ENCODE results near the gene FBXW4.

The FBXW4 gene

GRCh38 chr10:101653536-101653935 lies 41.4 kb downstream of the FBXW4 start:
- H2BK120ac ChIP-seq (ENCODE audit: low read depth, low read length), result no peak overlapping the region
- H3K4me2 ChIP-seq (ENCODE audit: insufficient read depth, low read length, poor library complexity, severe bottlenecking), result no peak overlapping the region
- no peak overlapping the region for H2BK15ac ChIP-seq (ENCODE audit: low read length)
- no peak overlapping the region for H4K91ac ChIP-seq (ENCODE audit: low read depth, low read length, poor library complexity)
- H4K8ac ChIP-seq (ENCODE audit: low read depth, low read length), result no peak overlapping the region
- H2AFZ ChIP-seq (ENCODE audit: low read length), result no peak overlapping the region
- H3K14ac ChIP-seq (ENCODE audit: low read length), result no peak overlapping the region
- H3K9ac ChIP-seq (ENCODE audit: low read depth, low read length, poor library complexity), result no peak overlapping the region
- WGBS, 2 donors (ENCODE audit: extremely low coverage in 2 of 2, insufficient read length in 2 of 2, insufficient replicate concordance in 1 of 2), result no CpG with 5 or more reads among the region's 8 CpGs
- H3K9me3 ChIP-seq (replicated peaks in 1 of 2; ENCODE audit: control insufficient read depth in 2 of 2, insufficient read depth in 1 of 2, low read depth in 1 of 2, low read length in 2 of 2), result no peaks in the 10 kb centered on the region
- no peak overlapping the region for H3K23ac ChIP-seq (ENCODE audit: low read depth, low read length, poor library complexity)
- H3K4me3 ChIP-seq (ENCODE audit: low read length in 2 of 2), result no peak overlapping the region
- no peak overlapping the region for H2BK12ac ChIP-seq (ENCODE audit: low read length)
- H3K4me1 ChIP-seq (ENCODE audit: control insufficient read depth in 2 of 2, insufficient read depth in 1 of 2, low read depth in 1 of 2, low read length in 2 of 2), result peaks cover 16 to 38% of the 10 kb centered on the region in 2 donors
- no peak overlapping the region for H2AK5ac ChIP-seq (ENCODE audit: low read depth, low read length)
- peaks cover 0 to 83% (median 0%) of the 10 kb centered on the region in 3 experiments for H3K27me3 ChIP-seq (ENCODE audit: control insufficient read depth in 3 of 3, insufficient read depth in 3 of 3, low read depth in 1 of 3, low read length in 3 of 3)
- DNase-seq (ENCODE audit: low spot score), result no peak
- H2BK5ac ChIP-seq (ENCODE audit: low read length), result no peak overlapping the region
- no peaks in the 10 kb centered on the region for H3K79me1 ChIP-seq (ENCODE audit: low read depth, low read length)
- no peak overlapping the region for H3K4ac ChIP-seq (ENCODE audit: low read length)
- H3K36me3 ChIP-seq (replicated peaks in 1 of 2; ENCODE audit: control insufficient read depth in 2 of 2, insufficient read depth in 2 of 2, low read length in 2 of 2), result peaks cover 0 to 2% of the 10 kb centered on the region in 2 donors
- H3K27ac ChIP-seq (replicated peaks; ENCODE audit: low read length), result no peak overlapping the region
- H3K18ac ChIP-seq (ENCODE audit: low read length), result no peak overlapping the region

- peak overlapping the region; percentile 96 for H3K27ac ChIP-seq (replicated peaks; ENCODE audit: low read length)
Measured at GRCh38 chr10:101651336-101651735, 43.6 kb downstream of the FBXW4 start.

DNA sequence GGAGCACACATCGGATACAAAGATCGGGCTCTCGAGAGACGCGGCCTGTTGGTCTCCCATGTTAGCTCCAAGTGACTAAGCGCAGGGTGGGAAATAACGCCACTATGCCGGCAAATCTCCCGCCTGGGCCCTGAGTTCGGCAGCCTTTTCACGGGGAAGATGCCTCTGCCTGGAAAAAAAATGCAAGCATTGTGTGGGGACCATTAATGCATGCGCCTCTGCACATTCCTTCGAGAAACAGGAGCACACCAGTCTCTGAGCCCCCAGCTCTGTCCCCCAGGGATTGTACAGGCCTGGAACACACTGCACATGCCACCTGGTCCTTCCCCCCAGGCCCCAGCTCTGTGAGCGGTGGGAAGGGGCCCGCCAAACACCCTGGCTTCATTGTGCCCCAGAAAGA lies 44.1 kb downstream of the FBXW4 start:
- H3K9me3 ChIP-seq (replicated peaks in 1 of 2; ENCODE audit: control insufficient read depth in 2 of 2, insufficient read depth in 1 of 2, low read depth in 1 of 2, low read length in 2 of 2), result no peaks in the 10 kb centered on the region
- no peaks in the 10 kb centered on the region for H3K36me3 ChIP-seq (replicated peaks in 1 of 2; ENCODE audit: control insufficient read depth in 2 of 2, insufficient read depth in 2 of 2, low read length in 2 of 2)
- H3K18ac ChIP-seq (ENCODE audit: low read length), result peak overlapping the region; percentile 44
- WGBS, 2 donors (ENCODE audit: extremely low coverage in 2 of 2, insufficient read length in 2 of 2, insufficient replicate concordance in 1 of 2), result no CpG with 5 or more reads among the region's 15 CpGs
- no peak overlapping the region for H3K4ac ChIP-seq (ENCODE audit: low read length)
- H3K4me2 ChIP-seq (ENCODE audit: insufficient read depth, low read length, poor library complexity, severe bottlenecking), result no peak overlapping the region
- no peaks in the 10 kb centered on the region for H3K79me1 ChIP-seq (ENCODE audit: low read depth, low read length)
- no peak overlapping the region for H3K9ac ChIP-seq (ENCODE audit: low read depth, low read length, poor library complexity)
- H3K27me3 ChIP-seq (ENCODE audit: control insufficient read depth in 3 of 3, insufficient read depth in 3 of 3, low read depth in 1 of 3, low read length in 3 of 3), result peaks cover 0 to 88% (median 0%) of the 10 kb centered on the region in 3 experiments
- H2AFZ ChIP-seq (ENCODE audit: low read length), result peak overlapping the region; percentile 86
- H3K4me3 ChIP-seq (ENCODE audit: low read length in 2 of 2), result peak overlapping the region in 1 of 2 donors; percentile 18
- H2AK5ac ChIP-seq (ENCODE audit: low read depth, low read length), result peak overlapping the region; percentile 96
- H3K4me1 ChIP-seq (ENCODE audit: control insufficient read depth in 2 of 2, insufficient read depth in 1 of 2, low read depth in 1 of 2, low read length in 2 of 2), result peaks cover 16 to 37% of the 10 kb centered on the region in 2 donors
- H2BK12ac ChIP-seq (ENCODE audit: low read length), result peak overlapping the region; percentile 95
- peak; percentile 62 for DNase-seq (ENCODE audit: low spot score)
- no peak overlapping the region for H4K91ac ChIP-seq (ENCODE audit: low read depth, low read length, poor library complexity)
- H3K27ac ChIP-seq (replicated peaks; ENCODE audit: low read length), result peak overlapping the region; percentile 96
- peak overlapping the region; percentile 56 for H2BK120ac ChIP-seq (ENCODE audit: low read depth, low read length)
- H4K8ac ChIP-seq (ENCODE audit: low read depth, low read length), result no peak overlapping the region
- peak overlapping the region; percentile 1 for H2BK15ac ChIP-seq (ENCODE audit: low read length)
- H3K14ac ChIP-seq (ENCODE audit: low read length), result no peak overlapping the region
- H3K23ac ChIP-seq (ENCODE audit: low read depth, low read length, poor library complexity), result no peak overlapping the region
- peak overlapping the region; percentile 91 for H2BK5ac ChIP-seq (ENCODE audit: low read length)

More at GRCh38 chr10:101651336-101651735, 43.6 kb downstream of the FBXW4 start:
- Histone ChIP-seq H2BK12ac (ENCODE audit: low read length) (no peak overlapping the region), H3K18ac (ENCODE audit: low read length) (no peak overlapping the region), H3K79me1 (ENCODE audit: low read depth, low read length) (no peaks in the 10 kb centered on the region), H3K4me1 (ENCODE audit: control insufficient read depth in 2 of 2, insufficient read depth in 1 of 2, low read depth in 1 of 2, low read length in 2 of 2) (peaks cover 16 to 36% of the 10 kb centered on the region in 2 donors), H3K4me3 (ENCODE audit: low read length in 2 of 2) (no peak overlapping the region), H3K4me2 (ENCODE audit: insufficient read depth, low read length, poor library complexity, severe bottlenecking) (no peak overlapping the region), H3K23ac (ENCODE audit: low read depth, low read length, poor library complexity) (no peak overlapping the region), H2BK15ac (ENCODE audit: low read length) (no peak overlapping the region), H2BK120ac (ENCODE audit: low read depth, low read length) (no peak overlapping the region), H4K91ac (ENCODE audit: low read depth, low read length, poor library complexity) (no peak overlapping the region), H3K36me3 (replicated peaks in 1 of 2; ENCODE audit: control insufficient read depth in 2 of 2, insufficient read depth in 2 of 2, low read length in 2 of 2) (peaks cover 0 to 2% of the 10 kb centered on the region in 2 donors), H2BK5ac (ENCODE audit: low read length) (peak overlapping the region; percentile 91), H3K27me3 (ENCODE audit: control insufficient read depth in 3 of 3, insufficient read depth in 3 of 3, low read depth in 1 of 3, low read length in 3 of 3) (peaks cover 0 to 88% (median 0%) of the 10 kb centered on the region in 3 experiments), H3K9ac (ENCODE audit: low read depth, low read length, poor library complexity) (no peak overlapping the region), H4K8ac (ENCODE audit: low read depth, low read length) (no peak overlapping the region), H3K14ac (ENCODE audit: low read length) (no peak overlapping the region), H2AFZ (ENCODE audit: low read length) (peak overlapping the region; percentile 86), H3K9me3 (replicated peaks in 1 of 2; ENCODE audit: control insufficient read depth in 2 of 2, insufficient read depth in 1 of 2, low read depth in 1 of 2, low read length in 2 of 2) (no peaks in the 10 kb centered on the region), H3K4ac (ENCODE audit: low read length) (no peak overlapping the region), H2AK5ac (ENCODE audit: low read depth, low read length) (no peak overlapping the region)
- no peak for DNase-seq (ENCODE audit: low spot score)
- no CpG with 5 or more reads among the region's 5 CpGs for WGBS, 2 donors (ENCODE audit: extremely low coverage in 2 of 2, insufficient read length in 2 of 2, insufficient replicate concordance in 1 of 2)

DNA sequence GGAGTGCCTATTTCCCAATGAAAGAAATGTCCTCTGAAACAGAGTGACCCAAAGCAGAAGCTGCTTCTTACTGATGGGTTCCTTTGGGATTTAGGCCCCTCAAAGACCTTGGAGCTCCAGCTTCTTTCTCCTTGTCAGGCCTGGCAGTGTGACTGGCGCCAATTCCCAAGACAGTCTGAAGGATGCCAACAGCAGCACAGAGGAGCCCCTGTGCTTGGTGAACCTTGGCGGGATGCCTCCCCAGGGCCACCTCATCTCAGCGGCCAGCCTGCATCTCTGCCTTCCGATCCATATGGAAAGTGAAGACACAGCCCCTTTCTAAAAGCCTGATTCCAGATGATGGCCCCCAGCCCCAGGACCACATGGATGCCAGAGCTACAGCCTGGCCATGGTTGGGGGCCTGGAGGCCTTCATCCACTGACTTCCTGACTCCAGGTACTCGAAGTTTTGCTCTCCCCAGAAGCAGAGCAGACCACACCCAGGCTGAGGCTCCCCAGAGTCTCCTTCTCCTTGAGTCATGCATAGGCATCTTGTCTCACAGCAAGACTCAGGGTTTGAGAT lies 45.4 kb downstream of the FBXW4 start:
- Histone ChIP-seq H3K4me2 (ENCODE audit: insufficient read depth, low read length, poor library complexity, severe bottlenecking) (no peak overlapping the region), H2BK120ac (ENCODE audit: low read depth, low read length) (peak overlapping the region; percentile 56), H3K4me1 (ENCODE audit: control insufficient read depth in 2 of 2, insufficient read depth in 1 of 2, low read depth in 1 of 2, low read length in 2 of 2) (peaks cover 16 to 44% of the 10 kb centered on the region in 2 donors), H2BK5ac (ENCODE audit: low read length) (peak overlapping the region; percentile 91), H2BK15ac (ENCODE audit: low read length) (no peak overlapping the region), H3K4me3 (ENCODE audit: low read length in 2 of 2) (no peak overlapping the region), H3K18ac (ENCODE audit: low read length) (peak overlapping the region; percentile 44), H3K27ac (replicated peaks; ENCODE audit: low read length) (peak overlapping the region; percentile 96), H2AFZ (ENCODE audit: low read length) (no peak overlapping the region), H3K79me1 (ENCODE audit: low read depth, low read length) (no peaks in the 10 kb centered on the region), H3K4ac (ENCODE audit: low read length) (no peak overlapping the region), H3K9ac (ENCODE audit: low read depth, low read length, poor library complexity) (no peak overlapping the region), H3K36me3 (replicated peaks in 1 of 2; ENCODE audit: control insufficient read depth in 2 of 2, insufficient read depth in 2 of 2, low read length in 2 of 2) (no peaks in the 10 kb centered on the region), H2BK12ac (ENCODE audit: low read length) (peak overlapping the region; percentile 48), H2AK5ac (ENCODE audit: low read depth, low read length) (peak overlapping the region; percentile 96), H4K91ac (ENCODE audit: low read depth, low read length, poor library complexity) (peak overlapping the region; percentile 17), H3K9me3 (replicated peaks in 1 of 2; ENCODE audit: control insufficient read depth in 2 of 2, insufficient read depth in 1 of 2, low read depth in 1 of 2, low read length in 2 of 2) (no peaks in the 10 kb centered on the region), H4K8ac (ENCODE audit: low read depth, low read length) (no peak overlapping the region), H3K23ac (ENCODE audit: low read depth, low read length, poor library complexity) (no peak overlapping the region), H3K14ac (ENCODE audit: low read length) (no peak overlapping the region), H3K27me3 (ENCODE audit: control insufficient read depth in 3 of 3, insufficient read depth in 3 of 3, low read depth in 1 of 3, low read length in 3 of 3) (peaks cover 0 to 90% (median 0%) of the 10 kb centered on the region in 3 experiments)
- no peak for DNase-seq (ENCODE audit: low spot score)
- WGBS, 2 donors (ENCODE audit: extremely low coverage in 2 of 2, insufficient read length in 2 of 2, insufficient replicate concordance in 1 of 2), result no CpG with 5 or more reads among the region's 5 CpGs

All from neuronal stem cell (in vitro differentiated cells).